GM18951 (cell line): ENCODE measurements around the gene ABCA6.
"Not testable (repeated sequence)": the region's sequence is repeated elsewhere in the genome, so short reads cannot be mapped to it uniquely, and the experiment has no call there.

Experiments used
- POLR2A ChIP-seq: IDR thresholded peaks from 4 replicates; pipeline ENCODE4 v1.6.1; 2011; ENCODE audit warnings: mild to moderate bottlenecking; ENCODE audit not compliant: insufficient read length, insufficient read depth; ENCODE audit errors: extremely low read depth
- in situ Hi-C: fragments of 300-500 bp; cut with MboI; formaldehyde crosslinking; loops from one replicate; pipeline ENCODE4 v1.12.0; 2022; ENCODE audit warnings: low sequenced_read_pairs, mixed read lengths, inconsistent platforms; ENCODE audit not compliant: unreplicated experiment

Gene ABCA6, protein sequence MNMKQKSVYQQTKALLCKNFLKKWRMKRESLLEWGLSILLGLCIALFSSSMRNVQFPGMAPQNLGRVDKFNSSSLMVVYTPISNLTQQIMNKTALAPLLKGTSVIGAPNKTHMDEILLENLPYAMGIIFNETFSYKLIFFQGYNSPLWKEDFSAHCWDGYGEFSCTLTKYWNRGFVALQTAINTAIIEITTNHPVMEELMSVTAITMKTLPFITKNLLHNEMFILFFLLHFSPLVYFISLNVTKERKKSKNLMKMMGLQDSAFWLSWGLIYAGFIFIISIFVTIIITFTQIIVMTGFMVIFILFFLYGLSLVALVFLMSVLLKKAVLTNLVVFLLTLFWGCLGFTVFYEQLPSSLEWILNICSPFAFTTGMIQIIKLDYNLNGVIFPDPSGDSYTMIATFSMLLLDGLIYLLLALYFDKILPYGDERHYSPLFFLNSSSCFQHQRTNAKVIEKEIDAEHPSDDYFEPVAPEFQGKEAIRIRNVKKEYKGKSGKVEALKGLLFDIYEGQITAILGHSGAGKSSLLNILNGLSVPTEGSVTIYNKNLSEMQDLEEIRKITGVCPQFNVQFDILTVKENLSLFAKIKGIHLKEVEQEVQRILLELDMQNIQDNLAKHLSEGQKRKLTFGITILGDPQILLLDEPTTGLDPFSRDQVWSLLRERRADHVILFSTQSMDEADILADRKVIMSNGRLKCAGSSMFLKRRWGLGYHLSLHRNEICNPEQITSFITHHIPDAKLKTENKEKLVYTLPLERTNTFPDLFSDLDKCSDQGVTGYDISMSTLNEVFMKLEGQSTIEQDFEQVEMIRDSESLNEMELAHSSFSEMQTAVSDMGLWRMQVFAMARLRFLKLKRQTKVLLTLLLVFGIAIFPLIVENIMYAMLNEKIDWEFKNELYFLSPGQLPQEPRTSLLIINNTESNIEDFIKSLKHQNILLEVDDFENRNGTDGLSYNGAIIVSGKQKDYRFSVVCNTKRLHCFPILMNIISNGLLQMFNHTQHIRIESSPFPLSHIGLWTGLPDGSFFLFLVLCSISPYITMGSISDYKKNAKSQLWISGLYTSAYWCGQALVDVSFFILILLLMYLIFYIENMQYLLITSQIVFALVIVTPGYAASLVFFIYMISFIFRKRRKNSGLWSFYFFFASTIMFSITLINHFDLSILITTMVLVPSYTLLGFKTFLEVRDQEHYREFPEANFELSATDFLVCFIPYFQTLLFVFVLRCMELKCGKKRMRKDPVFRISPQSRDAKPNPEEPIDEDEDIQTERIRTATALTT (N-terminal part only)

DNA sequence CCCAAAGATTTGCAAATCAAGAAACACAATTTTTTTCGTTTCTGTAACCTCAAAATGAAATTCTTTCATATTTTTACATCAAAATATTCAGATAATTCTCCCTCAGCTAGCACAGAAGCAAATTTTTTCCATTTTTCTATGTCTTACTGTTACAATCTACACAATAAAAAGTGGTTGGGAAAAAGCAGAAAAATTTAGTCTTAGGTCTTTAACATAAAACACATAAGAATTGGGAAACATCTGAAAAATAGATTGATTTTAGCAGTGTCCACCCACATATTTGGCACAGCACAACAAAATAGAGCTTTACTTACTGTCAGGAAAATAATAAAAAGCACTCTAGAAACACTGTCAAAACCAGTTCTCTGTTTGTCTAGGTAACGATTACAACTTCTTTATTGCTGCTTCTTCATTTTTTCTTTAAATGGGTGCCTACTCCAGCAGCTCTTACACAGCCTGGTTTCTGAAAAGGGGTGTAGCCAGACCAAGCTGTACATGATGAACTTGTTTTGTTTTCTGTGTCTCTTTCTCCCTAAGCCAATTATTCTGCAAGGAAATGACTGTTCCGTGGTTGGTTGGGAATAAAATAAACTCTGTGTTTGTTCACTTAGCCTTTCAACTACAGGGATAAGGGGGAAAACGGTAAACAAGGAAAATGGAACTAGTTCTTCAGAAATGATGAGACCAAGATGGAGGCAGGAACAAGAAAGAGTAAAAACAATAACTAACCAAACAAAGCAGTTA is at the start of gene ABCA6:
TSS of gene ABCA6 (minus strand) at position 465 of the 744 bp plus-strand sequence. CDS start 1,192 bp downstream, outside the sequence.
- no peak for TF ChIP-seq POLR2A
- in situ Hi-C loops = no loop called here

DNA sequence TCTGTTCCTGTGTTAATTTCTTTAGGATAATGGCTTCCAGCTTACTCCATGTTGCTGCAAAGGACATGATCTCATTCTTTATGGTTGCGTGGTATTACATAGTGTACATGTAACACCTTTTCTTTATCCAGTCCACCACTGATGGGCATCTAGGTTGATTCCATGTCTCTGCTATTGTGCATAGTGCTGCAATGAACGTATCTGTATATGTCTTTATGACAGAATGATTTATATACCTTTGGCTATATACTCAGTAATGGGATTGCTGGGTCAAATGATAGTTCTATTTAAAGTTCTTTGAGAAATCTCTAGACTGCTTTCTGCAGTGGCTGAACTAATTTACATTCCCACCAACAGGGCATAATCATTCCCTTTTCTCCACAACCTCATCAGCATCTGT is 47.1 kb upstream of the ABCA6 start:
- in situ Hi-C loops = no loop called here
- no peak for TF ChIP-seq POLR2A

DNA sequence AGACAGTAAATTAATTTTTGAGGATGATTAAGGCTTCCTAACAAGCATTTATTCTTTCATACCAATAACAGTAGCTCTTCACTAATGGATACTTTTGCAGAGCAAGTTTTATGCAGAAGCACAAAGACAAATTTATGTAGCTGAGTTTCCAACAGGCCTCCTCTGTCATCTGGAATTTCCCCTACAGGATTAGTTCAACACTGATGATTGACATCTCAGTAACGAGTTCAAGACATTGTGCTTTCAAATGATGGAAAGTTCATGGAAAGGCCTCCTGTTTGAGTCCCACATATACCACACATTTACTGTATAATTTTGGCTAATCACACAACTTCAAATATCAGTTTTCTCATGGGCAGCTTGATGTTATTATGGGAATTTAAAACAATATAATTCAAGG is 46.4 kb upstream of the ABCA6 start:
- in situ Hi-C loops = no loop called here

DNA sequence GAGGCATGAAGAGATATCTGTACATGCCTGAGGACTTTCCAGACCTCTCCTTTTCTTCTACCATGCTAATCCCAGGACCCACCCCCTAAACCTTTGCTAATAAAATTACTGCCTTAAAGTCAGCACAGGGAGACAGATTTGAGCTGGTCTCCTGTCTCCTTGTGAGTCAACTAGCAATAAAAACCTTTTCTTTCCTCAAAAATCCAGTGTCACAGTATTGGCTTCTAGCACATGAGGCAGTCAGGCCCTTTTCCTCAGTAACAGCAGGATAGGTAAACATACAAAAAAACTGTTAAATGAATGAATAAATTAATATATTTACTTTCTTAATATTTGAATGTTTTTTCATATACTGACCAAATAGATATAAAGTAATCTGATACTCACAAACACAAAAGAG is 45.6 kb upstream of the ABCA6 start:
- in situ Hi-C loops = no loop called here
- no peak for TF ChIP-seq POLR2A

More for the DNA sequence above, 46.4 kb upstream of the ABCA6 start:
- TF ChIP-seq POLR2A = no peak

DNA sequence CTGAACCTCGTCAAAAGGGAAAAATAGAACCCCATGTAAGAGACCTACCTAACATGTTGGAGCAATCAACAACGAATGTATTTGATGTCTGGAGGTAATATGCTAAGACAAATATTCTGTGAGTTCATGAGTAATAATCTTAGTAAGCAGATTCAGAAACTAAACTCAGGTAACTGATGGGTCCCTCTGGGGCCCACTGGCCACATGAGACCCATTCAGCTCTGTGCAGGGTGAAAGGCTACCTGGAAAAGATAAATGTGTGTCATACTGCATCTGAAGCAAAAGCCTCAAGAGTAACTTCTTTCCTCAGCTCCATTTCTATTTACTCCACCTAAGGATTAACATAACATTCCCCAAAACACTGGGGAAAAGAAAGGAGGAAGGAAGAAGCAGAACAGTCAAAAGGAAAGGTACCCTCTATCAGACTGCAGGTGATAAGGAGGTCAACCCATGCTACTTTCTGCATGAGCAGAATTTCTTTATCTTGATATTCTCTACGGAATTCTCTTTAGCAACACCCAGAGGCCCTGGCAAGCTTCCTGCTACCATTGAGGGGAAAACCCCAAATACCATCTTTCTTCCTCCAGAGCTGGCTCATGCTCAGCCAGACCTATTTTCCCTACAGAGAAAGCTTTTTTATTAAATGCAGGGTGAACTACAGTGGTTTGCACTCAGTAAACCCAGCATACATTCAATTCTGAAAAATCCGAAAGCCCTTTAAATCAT is 37.7 kb upstream of the ABCA6 start:
- no peak for TF ChIP-seq POLR2A
- in situ Hi-C loops = no loop called here

DNA sequence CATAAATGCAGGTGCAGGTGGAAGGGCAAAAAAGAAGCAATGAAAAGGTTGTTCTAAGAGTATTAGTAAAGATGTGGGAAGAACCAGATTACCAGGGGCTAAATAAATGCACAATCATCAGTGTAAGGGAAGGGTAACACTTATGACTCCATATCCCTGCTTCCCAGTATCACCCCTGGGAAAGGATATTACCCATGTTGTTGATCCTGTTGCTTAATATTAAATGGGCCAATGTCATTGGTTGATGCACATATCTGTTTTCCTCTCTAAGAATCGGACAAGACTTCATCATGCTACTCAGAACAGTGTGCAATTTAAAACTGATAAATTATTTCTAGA is 34.7 kb upstream of the ABCA6 start:
- in situ Hi-C loops = no loop called here
- no peak for TF ChIP-seq POLR2A

DNA sequence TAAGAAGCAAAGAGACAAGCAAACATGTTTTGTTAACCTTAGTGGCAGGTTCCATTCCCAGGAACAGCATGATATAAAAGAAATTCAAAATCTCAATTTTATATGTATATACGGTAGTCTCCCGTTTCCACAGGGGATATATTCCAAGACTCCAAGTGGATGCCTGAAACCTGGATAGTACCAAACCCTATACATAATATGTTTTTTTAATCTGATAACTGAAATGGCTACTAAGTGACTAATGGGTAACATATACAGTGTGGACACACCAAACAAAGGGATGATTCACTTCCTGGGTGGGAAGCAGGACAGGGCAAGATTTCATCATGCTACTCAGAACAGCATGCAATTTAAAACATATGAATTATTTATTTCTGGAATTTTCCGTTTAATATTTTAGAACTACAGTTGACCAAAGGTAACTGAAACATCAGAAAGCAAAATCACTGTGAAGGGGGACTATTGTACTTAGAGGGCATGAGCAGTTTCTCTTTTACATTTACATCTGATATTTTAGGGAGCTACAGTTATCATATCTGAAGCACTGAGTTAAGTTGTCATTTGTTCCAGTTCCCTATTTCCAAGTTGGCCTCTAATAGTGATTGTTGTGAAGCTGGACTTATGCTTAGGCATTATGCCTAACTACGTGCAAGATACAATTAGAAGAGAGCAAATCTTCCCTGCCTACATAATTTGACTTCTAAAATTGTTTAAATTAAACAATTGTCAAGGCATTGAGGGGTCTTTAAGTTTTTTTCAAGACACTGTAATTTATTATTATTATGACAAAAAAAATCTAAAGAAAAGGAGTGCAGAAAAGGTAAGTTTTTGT is 34.1 kb upstream of the ABCA6 start:
- in situ Hi-C loops = no loop called here
- no peak for TF ChIP-seq POLR2A

DNA sequence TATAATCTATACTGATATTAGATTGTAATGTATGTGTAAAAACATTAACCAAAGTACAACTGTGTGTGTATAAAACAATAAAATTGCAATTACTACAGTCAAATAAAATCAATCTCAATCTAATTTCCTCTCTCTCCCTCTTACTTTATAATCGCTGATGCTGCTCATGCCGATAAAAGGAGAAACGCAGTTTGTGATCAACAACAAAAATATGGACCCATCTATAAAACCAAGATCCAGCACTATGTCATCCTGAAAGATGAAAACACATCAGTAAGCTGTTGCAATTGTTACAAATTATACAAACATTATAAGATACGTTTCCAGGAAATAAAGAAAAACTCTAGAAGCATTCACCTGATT is 33.5 kb upstream of the ABCA6 start:
- no peak for TF ChIP-seq POLR2A
- in situ Hi-C loops = no loop called here

DNA sequence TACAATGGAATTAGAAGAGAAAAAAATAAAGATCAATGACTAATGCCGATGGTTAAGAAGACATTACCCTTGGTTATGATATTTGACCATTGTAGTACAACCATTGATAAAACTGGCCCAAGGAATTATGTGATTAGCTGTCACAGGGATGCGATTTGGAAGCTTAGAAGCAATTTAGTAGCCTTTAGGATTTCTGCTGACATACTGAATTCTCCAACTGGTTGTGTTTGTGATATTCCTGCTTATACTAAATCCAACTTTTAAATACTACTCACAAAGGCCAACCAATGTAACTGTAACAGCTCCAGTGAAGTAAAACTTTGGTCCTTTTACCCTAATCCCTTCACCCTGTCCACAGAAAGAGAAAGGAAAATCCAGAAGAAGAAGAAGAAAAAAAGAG is 31.4 kb upstream of the ABCA6 start:
- in situ Hi-C loops = no loop called here
- no peak for TF ChIP-seq POLR2A

DNA sequence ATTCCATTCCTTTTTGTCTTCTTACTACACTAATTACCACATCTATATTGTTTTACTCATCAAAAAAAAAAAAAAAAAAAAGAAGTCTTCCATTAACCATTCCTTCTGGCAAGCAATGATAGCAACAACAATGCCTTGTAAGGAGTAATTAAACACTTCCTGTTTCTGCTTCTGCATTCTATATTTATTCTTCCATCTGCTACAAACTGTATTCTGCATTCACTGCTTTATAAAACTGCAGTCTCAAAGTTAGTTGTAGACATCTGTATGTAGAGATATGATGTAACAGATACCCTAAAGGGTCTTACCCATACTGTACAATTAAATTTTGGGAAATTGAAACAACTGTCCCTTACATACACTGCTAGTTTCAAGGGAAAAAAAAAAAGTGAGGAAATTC is 28.7 kb upstream of the ABCA6 start:
- no peak for TF ChIP-seq POLR2A

DNA sequence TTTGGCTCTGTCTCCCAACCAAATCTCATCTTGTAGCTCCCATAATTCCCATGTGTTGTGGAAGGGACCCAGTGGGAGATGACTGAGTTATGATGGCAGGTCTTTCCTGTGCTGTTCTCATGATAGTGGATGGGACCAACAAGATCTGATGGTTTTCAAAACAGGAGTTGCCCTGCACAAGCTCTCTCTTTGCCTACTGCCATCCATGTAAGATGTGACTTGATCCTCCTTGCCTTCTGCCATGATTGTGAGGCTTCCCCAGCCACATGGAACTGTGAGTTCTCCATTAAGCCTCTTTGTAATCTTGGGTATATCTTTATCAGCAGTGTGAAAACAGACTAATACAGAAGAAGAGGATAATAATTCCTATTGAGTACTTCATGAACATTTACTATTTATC is 26.9 kb upstream of the ABCA6 start:
- in situ Hi-C loops = not testable (repeated sequence)

More for the DNA sequence above, 28.7 kb upstream of the ABCA6 start:
- in situ Hi-C loops = no loop called here
